ENCODE results near the gene TBC1D9.

TBC1D9 gene

GRCh38 chr4:140690093-140690492 lies 66.1 kb downstream of the TBC1D9 start:
- no peak for DNase-seq (ENCODE audit: low read depth)

- no peak for DNase-seq (ENCODE audit: low read depth)
These were observed 66.6 kb downstream of the TBC1D9 start for GRCh38 chr4:140689623-140690022.

GRCh38 chr4:140688711-140689598 lies 67.2 kb downstream of the TBC1D9 start:
- no peak for DNase-seq (ENCODE audit: low read depth)

GRCh38 chr4:140686796-140687195 lies 69.4 kb downstream of the TBC1D9 start:
- peak; percentile 35 for DNase-seq (ENCODE audit: low read depth)

GRCh38 chr4:140684314-140684713 lies 71.9 kb downstream of the TBC1D9 start:
- no peak for DNase-seq (ENCODE audit: low read depth)

GRCh38 chr4:140681201-140681600 lies 75.0 kb downstream of the TBC1D9 start:
- no peak for DNase-seq (ENCODE audit: low read depth)

GRCh38 chr4:140680686-140681085 lies 75.5 kb downstream of the TBC1D9 start:
- no peak for DNase-seq (ENCODE audit: low read depth)

- DNase-seq (ENCODE audit: low read depth) = no peak
These were observed 76.6 kb downstream of the TBC1D9 start for GRCh38 chr4:140679576-140679975.

GRCh38 chr4:140675599-140676231 lies 80.5 kb downstream of the TBC1D9 start:
- DNase-seq (ENCODE audit: low read depth) = no peak

GRCh38 chr4:140673729-140674128 lies 82.5 kb downstream of the TBC1D9 start:
- DNase-seq (ENCODE audit: low read depth) = peak; percentile 67

GRCh38 chr4:140672416-140672815 lies 83.8 kb downstream of the TBC1D9 start:
- no peak for DNase-seq (ENCODE audit: low read depth)

- DNase-seq (ENCODE audit: low read depth) = no peak
These were observed 88.1 kb downstream of the TBC1D9 start for GRCh38 chr4:140668111-140668510.

- no peak for DNase-seq (ENCODE audit: low read depth)
These were observed 89.1 kb downstream of the TBC1D9 start for GRCh38 chr4:140666889-140667614.

- DNase-seq (ENCODE audit: low read depth) = no peak
These were observed 93.9 kb downstream of the TBC1D9 start for GRCh38 chr4:140662082-140662869.

- no peak for DNase-seq (ENCODE audit: low read depth)
These were observed 94.6 kb downstream of the TBC1D9 start for GRCh38 chr4:140661550-140661949.

GRCh38 chr4:140659943-140660700 lies 96.1 kb downstream of the TBC1D9 start:
- no peak for DNase-seq (ENCODE audit: low read depth)

- DNase-seq (ENCODE audit: low read depth) = no peak
These were observed 101.7 kb downstream of the TBC1D9 start for GRCh38 chr4:140654495-140654814.

GRCh38 chr4:140653718-140654494 lies 102.3 kb downstream of the TBC1D9 start:
- DNase-seq (ENCODE audit: low read depth) = no peak

- no peak for DNase-seq (ENCODE audit: low read depth)
These were observed 103.6 kb downstream of the TBC1D9 start for GRCh38 chr4:140652601-140653000.

- no peak for DNase-seq (ENCODE audit: low read depth)
These were observed 107.4 kb downstream of the TBC1D9 start for GRCh38 chr4:140648716-140649308.
